ENCODE measurements around the gene KIZ.

GRCh38 chr20:21125072-21125848, 622 bp upstream of the KIZ start:
- TF ChIP-seq CTCF (IDR thresholded peaks at IDR 0.05) (peak in 3 of 6 experiments; percentile 34 to 38 (median 36)), POLR2A (IDR thresholded peaks at IDR 0.05) (no peak)
